Endothelial cell of umbilical vein (primary cell): ENCODE results near the gene AFG1L. TPM values are rescaled to one million over a fixed set of nuclear protein-coding genes. Genes with fewer than 3 reads are reported as not detected.

Experiments
- BruUV-seq: library from RNA; stranded (reverse); fragments of 400-500 nt; replicated peaks from 2 replicates; lab custom pipeline; 2021; lab: Mats Ljungman, UMichigan
- CTCF ChIA-PET: fragments of 300-600, 350-600 bp; sonication (Branson Sonifier 250); formaldehyde crosslinking; loops from one replicate; lab custom pipeline; 2021; ENCODE audit warnings: antibody characterized with exemption, inconsistent platforms; lab: Charles Lee
- POLR2A ChIA-PET: fragments of 300-600, 350-600 bp; sonication (Branson Sonifier 250); formaldehyde crosslinking; loops from one replicate; lab custom pipeline; 2021; ENCODE audit warnings: antibody characterized with exemption, inconsistent platforms; lab: Charles Lee
- DNase-seq: peaks from one replicate; pipeline ENCODE4 v3.0.0-alpha.2; 2011; ENCODE audit warnings: low read depth, low spot score
- FAIRE-seq: peaks from 2 replicates; lab custom pipeline; 2011; peaks lifted over from hg19 to GRCh38; lab: Jason Lieb, UNC
- H2AFZ ChIP-seq: 2 replicates; pipeline ENCODE4 v1.6.0; 2012; ENCODE audit warnings: low read depth, low read length, control low read depth, inconsistent platforms
- H3K27ac ChIP-seq: 2 replicates; pipeline ENCODE4 v1.5.1; 2011; ENCODE audit warnings: low read depth, mild to moderate bottlenecking, control low read depth, low read length, moderate library complexity; ENCODE audit not compliant: insufficient read depth
- H3K27me3 ChIP-seq, 2 experiments: 2 replicates each; pipeline versions ENCODE4 v1.6.0 to v1.6.1; 2011; ENCODE audit warnings: low read length in 2 of 2, mixed read lengths in 1 of 2; ENCODE audit not compliant: control insufficient read depth in 2 of 2, insufficient read depth in 2 of 2
- H3K36me3 ChIP-seq, 2 experiments: 2 replicates in 1 of 2; 3 replicates in 1 of 2; pipeline ENCODE4 v1.5.1; 2011; ENCODE audit warnings: low read length in 2 of 2, mild to moderate bottlenecking in 1 of 2, moderate library complexity in 1 of 2; ENCODE audit not compliant: control insufficient read depth in 2 of 2, insufficient read depth in 2 of 2; ENCODE audit errors: extremely low read depth in 1 of 2
- H3K4me1 ChIP-seq: 3 replicates; pipeline ENCODE4 v1.5.1; 2011; ENCODE audit warnings: mild to moderate bottlenecking, low read length; ENCODE audit not compliant: control insufficient read depth, insufficient read depth; ENCODE audit errors: extremely low read depth
- H3K4me2 ChIP-seq: 2 replicates; pipeline ENCODE4 v1.6.1; 2011; ENCODE audit warnings: low read length, control low read depth, mixed read lengths; ENCODE audit not compliant: insufficient read depth
- H3K4me3 ChIP-seq, 3 experiments: fragments of 200-600 bp in 1 of 3; sonication (generic), shearing (Covaris generic) in 1 of 3; replicated peaks in 1 of 3; 2 replicates each; pipeline ENCODE4 v1.5.1; 2011 to 2016; ENCODE audit warnings: control low read depth in 3 of 3, low read length in 3 of 3, mild to moderate bottlenecking in 2 of 3, inconsistent platforms in 1 of 3, low read depth in 1 of 3, moderate library complexity in 1 of 3; ENCODE audit not compliant: insufficient read depth in 1 of 3
- H3K79me2 ChIP-seq: 2 replicates; pipeline ENCODE4 v1.6.0; 2012; ENCODE audit warnings: low read length, inconsistent platforms; ENCODE audit not compliant: control insufficient read depth, insufficient read depth
- H3K9ac ChIP-seq: replicated peaks from 2 replicates; pipeline ENCODE3; 2011; ENCODE audit warnings: low read length, control low read depth; ENCODE audit not compliant: insufficient read depth; ENCODE audit errors: extremely low read depth
- H3K9me1 ChIP-seq: replicated peaks from 3 replicates; pipeline ENCODE4 v1.6.0; 2011; ENCODE audit warnings: mild to moderate bottlenecking, low read length; ENCODE audit not compliant: control insufficient read depth, insufficient read depth; ENCODE audit errors: extremely low read depth
- H3K9me3 ChIP-seq: replicated peaks from 2 replicates; pipeline ENCODE4 v1.5.1; 2012; ENCODE audit warnings: low read length, inconsistent platforms; ENCODE audit not compliant: control insufficient read depth, insufficient read depth
- H4K20me1 ChIP-seq: replicated peaks from 2 replicates; pipeline ENCODE3; 2011; ENCODE audit warnings: mild to moderate bottlenecking, low read length; ENCODE audit not compliant: control insufficient read depth, insufficient read depth; ENCODE audit errors: extremely low read depth
- GATA2 ChIP-seq: IDR thresholded peaks from 2 replicates; pipeline ENCODE4 v1.7.0; 2011; ENCODE audit warnings: low read depth, mild to moderate bottlenecking, moderate library complexity, mixed read lengths, low read length; ENCODE audit not compliant: insufficient read length, insufficient read depth
- JUN ChIP-seq: IDR thresholded peaks from 2 replicates; pipeline ENCODE4 v1.6.1; 2011; ENCODE audit warnings: borderline replicate concordance, low read depth; ENCODE audit not compliant: insufficient read length, insufficient read depth
- POLR2AphosphoS5 ChIP-seq: IDR thresholded peaks from 2 replicates; pipeline ENCODE4 v1.6.1; 2012; ENCODE audit warnings: low read depth, mild to moderate bottlenecking, control low read depth, low read length, moderate library complexity; ENCODE audit not compliant: insufficient read depth
- dilution Hi-C: fragments of 300-500 bp; cut with MboI; formaldehyde crosslinking; loops from one replicate; pipeline ENCODE4 v1.15.0; 2019; ENCODE audit warnings: low sequenced_read_pairs; ENCODE audit not compliant: extremely low pct_ligation_motif_present
- intact Hi-C: fragments of 100-400 bp; cut with micrococcal nuclease; formaldehyde crosslinking; loops from one replicate; pipeline ENCODE4 v1.10.0; 2022
- polyA plus RNA-seq, 4 experiments: library from polyadenylated mRNA; depleted of rRNA in 3 of 4; stranded (reverse) in 3 of 4; unstranded in 1 of 4; fragments of >200 nt; gene quantifications; 2 replicates each; pipeline versions ENCODE4 v1.2.1 to v1.2.3, GENCODE V29; 2011 to 2012; ENCODE audit warnings: missing spikeins in 1 of 4
- total RNA-seq: library from RNA; stranded (reverse); gene quantifications from 2 replicates; pipeline ENCODE4 v1.2.3, GENCODE V29; 2021
- TF ChIP-seq, protein P1 (sequence below), 2 donors: IDR thresholded peaks; 1 replicate in 1 of 2; 2 replicates in 1 of 2; pipeline ENCODE4 v1.5.1; 2011; ENCODE audit warnings: low read length in 2 of 2, mild to moderate bottlenecking in 2 of 2, moderate library complexity in 2 of 2, control low read depth in 1 of 2, inconsistent platforms in 1 of 2, low read depth in 1 of 2; ENCODE audit not compliant: insufficient read depth in 1 of 2; ENCODE audit errors: extremely low read depth in 1 of 2

Gene AFG1L
- total and polyA plus RNA-seq, 2 donors (not counting 3 experiments of a cell fraction or from before 2014, with no cell fraction given), result 1.0 to 6.2 TPM

DNA sequence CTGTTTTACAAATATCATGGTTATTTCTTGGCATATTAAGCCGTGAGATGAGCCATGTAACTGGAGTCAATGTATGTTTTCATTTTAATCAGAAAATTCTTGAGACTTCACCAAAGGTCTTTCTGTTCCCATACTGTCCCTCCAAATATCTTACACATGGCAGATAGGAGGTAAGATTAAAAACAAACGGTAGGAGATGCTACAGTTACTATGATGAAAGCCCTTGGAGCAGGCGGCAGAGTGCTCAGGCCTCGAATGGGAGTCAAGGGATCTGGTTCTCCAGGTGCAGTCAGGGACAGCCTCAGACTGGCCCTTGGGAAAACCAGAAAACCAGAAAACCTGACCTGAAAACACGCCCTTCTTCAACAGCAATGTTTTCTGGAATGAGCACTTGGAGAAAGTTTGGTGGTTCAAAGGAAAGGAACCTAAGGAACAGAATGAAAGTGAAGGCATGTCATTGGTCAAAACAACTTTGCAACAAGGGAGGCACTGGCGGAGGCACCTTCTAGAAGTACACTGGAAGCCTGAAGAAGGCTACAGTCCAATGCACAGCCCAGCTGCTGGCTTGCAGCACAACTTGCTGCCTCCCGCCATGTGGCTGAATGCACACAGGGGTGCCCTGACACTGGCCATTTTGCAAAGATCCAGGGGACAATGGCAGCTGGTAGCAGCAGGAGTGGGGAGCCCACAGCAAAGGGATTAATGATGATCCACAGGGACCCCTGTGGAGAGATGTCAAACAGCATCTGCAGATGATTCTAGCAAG, 248.5 kb downstream of the AFG1L start:
- no peak for FAIRE-seq

DNA sequence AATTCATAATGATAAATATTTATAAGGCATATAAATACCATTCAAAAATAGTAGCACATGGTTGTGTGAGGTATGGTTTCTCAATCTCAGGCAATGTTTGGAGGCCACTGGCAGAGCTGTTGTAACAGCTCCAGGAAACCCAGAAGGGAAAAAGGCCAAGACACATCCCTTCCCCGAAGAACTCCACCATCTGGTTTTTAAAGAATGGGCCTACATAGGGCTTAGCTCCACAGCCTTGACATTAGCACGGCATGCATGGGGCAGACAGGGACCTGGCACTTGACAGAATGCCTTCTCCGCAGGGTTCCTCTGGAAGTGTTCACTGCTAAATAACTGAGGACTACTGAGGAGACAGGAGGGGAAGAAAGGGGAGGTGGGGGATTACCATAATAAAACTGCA, 249.8 kb downstream of the AFG1L start:
- Histone ChIP-seq H3K4me3 (no peak overlapping the region), H3K27ac (no peak overlapping the region), H3K36me3 (no peaks in the 10 kb centered on the region), H3K9ac (no peak overlapping the region), H3K79me2 (no peaks in the 10 kb centered on the region), H3K27me3 (peaks cover 0 to 8% of the 10 kb centered on the region in 2 experiments), H3K4me2 (no peak overlapping the region), H3K9me3 (no peaks in the 10 kb centered on the region), H4K20me1 (no peaks in the 10 kb centered on the region), H3K9me1 (no peaks in the 10 kb centered on the region), H2AFZ (no peak overlapping the region), H3K4me1 (no peaks in the 10 kb centered on the region)
- intact Hi-C loops, result no loop called here
- POLR2A ChIA-PET, result no interaction called here
- TF ChIP-seq POLR2AphosphoS5, result no peak
- TF ChIP-seq JUN, result no peak
- TF ChIP-seq, protein P1, sequence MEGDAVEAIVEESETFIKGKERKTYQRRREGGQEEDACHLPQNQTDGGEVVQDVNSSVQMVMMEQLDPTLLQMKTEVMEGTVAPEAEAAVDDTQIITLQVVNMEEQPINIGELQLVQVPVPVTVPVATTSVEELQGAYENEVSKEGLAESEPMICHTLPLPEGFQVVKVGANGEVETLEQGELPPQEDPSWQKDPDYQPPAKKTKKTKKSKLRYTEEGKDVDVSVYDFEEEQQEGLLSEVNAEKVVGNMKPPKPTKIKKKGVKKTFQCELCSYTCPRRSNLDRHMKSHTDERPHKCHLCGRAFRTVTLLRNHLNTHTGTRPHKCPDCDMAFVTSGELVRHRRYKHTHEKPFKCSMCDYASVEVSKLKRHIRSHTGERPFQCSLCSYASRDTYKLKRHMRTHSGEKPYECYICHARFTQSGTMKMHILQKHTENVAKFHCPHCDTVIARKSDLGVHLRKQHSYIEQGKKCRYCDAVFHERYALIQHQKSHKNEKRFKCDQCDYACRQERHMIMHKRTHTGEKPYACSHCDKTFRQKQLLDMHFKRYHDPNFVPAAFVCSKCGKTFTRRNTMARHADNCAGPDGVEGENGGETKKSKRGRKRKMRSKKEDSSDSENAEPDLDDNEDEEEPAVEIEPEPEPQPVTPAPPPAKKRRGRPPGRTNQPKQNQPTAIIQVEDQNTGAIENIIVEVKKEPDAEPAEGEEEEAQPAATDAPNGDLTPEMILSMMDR (IDR thresholded peaks at IDR 0.05; ENCODE audit: extremely low read depth in 1 of 2, insufficient read depth in 1 of 2, low read depth in 1 of 2, low read length in 2 of 2), result no peak
- no peak for TF ChIP-seq GATA2
- CTCF ChIA-PET, result interaction anchor here (0.7 to 7.7 kb wide), 6 partner anchors 8 to 530 kb away, joined by 3 to 211 read pairs (median 4); no protein-coding TSS in a partner anchor
- BruUV-seq, result no TSS peak
- dilution Hi-C loops, result no loop called here
- FAIRE-seq (no peak), DNase-seq (no peak)

More for the DNA sequence above, 248.5 kb downstream of the AFG1L start:
- no peak for DNase-seq
- no peak overlapping the region for H3K9ac ChIP-seq
- no peak for TF ChIP-seq GATA2
- no peak for TF ChIP-seq POLR2AphosphoS5
- intact Hi-C loops (no loop called here), dilution Hi-C loops (no loop called here)
- no peaks in the 10 kb centered on the region for H3K79me2 ChIP-seq
- no peak overlapping the region for H2AFZ ChIP-seq
- H3K36me3 ChIP-seq, result no peaks in the 10 kb centered on the region
- no peaks in the 10 kb centered on the region for H3K9me1 ChIP-seq
- no peaks in the 10 kb centered on the region for H4K20me1 ChIP-seq
- no peaks in the 10 kb centered on the region for H3K9me3 ChIP-seq
- H3K4me3 ChIP-seq, result no peak overlapping the region
- peaks cover 0 to 8% of the 10 kb centered on the region in 2 experiments for H3K27me3 ChIP-seq
- H3K4me1 ChIP-seq, result no peaks in the 10 kb centered on the region
- POLR2A ChIA-PET, result no interaction called here
- no peak overlapping the region for H3K4me2 ChIP-seq
- H3K27ac ChIP-seq, result no peak overlapping the region
- CTCF ChIA-PET, result interaction anchor here (1.0 to 7.7 kb wide), 9 partner anchors 14 to 531 kb away, joined by 3 to 211 read pairs (median 38); partner anchors contain the start of gene FOXO3
- BruUV-seq, result no TSS peak
